HS-5 (cell line): ENCODE measurements around the gene ETDC.

Source experiments
- DNase-seq: peaks from one replicate; pipeline ENCODE4 v3.0.0-alpha.2; 2012; ENCODE audit warnings: low read depth

ETDC gene

GRCh38 chrX:135346975-135347374 lies 37.7 kb downstream of the ETDC start:
- no peak for DNase-seq

GRCh38 chrX:135347381-135348016 lies 38.2 kb downstream of the ETDC start:
- DNase-seq = no peak

- DNase-seq = no peak
Measured at GRCh38 chrX:135354288-135354687, 45.0 kb downstream of the ETDC start.
